HG02885 (cell line): ENCODE results near the gene CAMK2D.

ENCODE experiments used
- ATAC-seq: cut with Tn5 transposase; IDR thresholded peaks from one replicate; pipeline ENCODE4 v1.9.1; 2021; ENCODE audit warnings: mild to moderate bottlenecking; ENCODE audit not compliant: unreplicated experiment, poor library complexity

The CAMK2D gene

DNA sequence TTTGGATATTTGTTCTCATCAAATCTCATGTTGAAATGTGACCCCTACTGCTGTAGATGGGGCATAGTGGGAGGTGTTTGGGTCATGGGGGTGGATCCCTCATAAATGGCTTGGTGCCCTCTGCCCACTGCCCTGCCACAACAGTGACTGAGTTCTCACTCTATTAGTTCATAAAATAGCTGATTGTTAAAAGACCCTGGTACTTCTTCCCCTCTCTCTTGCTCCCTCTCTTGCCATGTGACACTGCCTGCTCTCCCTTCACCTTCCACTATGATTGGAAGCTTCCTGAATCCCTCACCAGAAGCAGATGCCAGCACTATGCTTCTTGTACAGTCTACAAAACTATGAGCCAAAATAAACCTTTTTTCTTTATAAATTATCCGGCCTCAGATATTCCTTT is 182.2 kb downstream of the CAMK2D start:
- no peak for ATAC-seq

- no peak for ATAC-seq
These were observed 184.4 kb downstream of the CAMK2D start for GRCh38 chr4:113576947-113577678.

GRCh38 chr4:113575401-113575800 is 186.1 kb downstream of the CAMK2D start:
- ATAC-seq, result no peak

- no peak for ATAC-seq
These were observed 186.9 kb downstream of the CAMK2D start for GRCh38 chr4:113574636-113575103.

- no peak for ATAC-seq
These were observed 188.9 kb downstream of the CAMK2D start for GRCh38 chr4:113572620-113573019.

DNA sequence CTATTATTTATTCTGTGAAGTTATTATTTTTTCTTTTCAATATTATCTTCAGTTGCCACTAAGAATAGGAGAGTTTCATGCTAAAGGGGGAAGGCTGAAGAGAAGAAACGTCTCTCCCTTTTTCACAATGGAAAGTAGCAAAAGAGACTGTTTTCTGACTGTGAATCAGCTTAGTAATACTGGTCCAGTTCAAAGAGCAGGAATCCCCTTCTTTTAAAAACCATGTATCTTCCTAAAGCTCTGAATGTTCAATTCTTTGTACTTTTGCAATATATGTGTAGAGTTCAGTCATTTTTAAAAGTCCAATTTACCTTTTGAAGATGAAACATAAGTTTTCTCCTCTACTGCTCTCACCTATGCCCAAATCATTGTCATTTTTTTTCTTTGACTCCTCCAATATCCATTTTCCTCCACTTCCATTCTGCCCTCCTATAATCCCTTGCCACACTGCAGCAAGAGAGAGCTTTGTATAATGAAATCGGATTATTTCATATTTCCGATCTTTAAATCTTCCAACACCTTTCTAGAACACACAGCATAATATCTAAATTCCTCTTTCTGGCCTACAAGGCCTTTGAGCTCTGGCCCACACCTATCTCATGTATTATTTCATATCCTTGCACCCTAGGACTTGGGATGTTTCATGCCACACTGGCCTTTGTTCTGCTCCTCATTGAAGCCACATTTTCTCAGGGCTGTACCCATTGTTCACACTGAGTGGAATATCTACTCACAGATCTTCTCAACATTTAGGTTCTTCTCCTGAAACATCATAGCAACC is 195.3 kb downstream of the CAMK2D start:
- no peak for ATAC-seq

DNA sequence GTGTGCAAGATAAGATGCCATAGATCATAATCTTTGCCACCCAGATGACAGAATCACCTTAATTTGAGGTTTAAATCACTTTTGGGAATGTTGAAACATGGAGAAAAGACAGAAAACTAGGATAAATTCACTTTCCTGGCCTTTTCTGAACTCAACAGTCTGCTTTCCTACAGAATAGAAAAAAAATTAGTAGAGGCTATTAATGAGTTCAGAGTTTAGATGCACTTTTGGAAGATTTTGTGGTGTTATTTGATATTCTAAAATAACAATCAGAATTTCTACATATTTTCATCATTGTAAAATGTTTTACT is 195.9 kb downstream of the CAMK2D start:
- ATAC-seq, result no peak

DNA sequence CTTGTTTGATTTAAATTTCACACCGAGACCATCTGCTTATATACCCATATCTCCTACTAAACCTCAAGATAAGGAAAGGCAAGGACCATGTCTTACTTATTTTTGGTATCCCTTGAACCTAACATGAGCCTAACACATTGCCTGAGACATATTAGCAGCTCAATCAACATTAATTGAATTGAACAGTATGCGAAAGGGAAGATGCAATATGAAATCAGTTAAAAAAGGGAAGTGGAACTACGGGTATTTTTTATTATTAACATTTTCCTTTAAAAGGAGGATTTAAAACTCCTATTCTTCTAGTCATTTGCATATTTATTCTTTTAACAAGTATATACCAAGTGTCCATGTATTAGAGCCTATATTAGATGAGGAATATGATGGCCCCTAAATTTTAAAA is 197.0 kb downstream of the CAMK2D start:
- peak; percentile 27 for ATAC-seq

- ATAC-seq, result no peak
These were observed 197.7 kb downstream of the CAMK2D start for GRCh38 chr4:113563691-113564378.

- ATAC-seq, result no peak
These were observed 199.8 kb downstream of the CAMK2D start for GRCh38 chr4:113561758-113562157.

- no peak for ATAC-seq
These were observed 200.4 kb downstream of the CAMK2D start for GRCh38 chr4:113561092-113561491.

- ATAC-seq, result no peak
These were observed 201.0 kb downstream of the CAMK2D start for GRCh38 chr4:113560579-113560978.

DNA sequence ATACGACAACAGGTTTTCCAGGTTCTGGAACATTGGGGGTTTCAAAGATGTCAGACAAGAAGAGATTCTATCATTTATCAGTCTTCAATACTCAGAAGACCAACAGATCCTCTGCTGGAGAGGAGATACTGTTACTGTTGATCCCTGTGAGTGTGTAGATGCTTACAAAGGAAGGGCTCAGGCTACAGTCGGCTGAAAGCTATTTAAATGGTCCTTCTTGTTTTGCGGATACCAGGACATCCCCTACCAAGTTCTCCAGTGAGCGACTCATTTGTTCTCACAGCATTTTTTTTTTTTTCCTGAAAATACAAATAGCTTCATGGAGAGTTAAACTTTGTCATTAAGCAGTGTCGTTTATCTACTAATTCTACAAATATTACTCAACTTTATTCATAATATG is 201.6 kb downstream of the CAMK2D start:
- ATAC-seq, result no peak

GRCh38 chr4:113556382-113557134 is 205.0 kb downstream of the CAMK2D start:
- ATAC-seq, result no peak

DNA sequence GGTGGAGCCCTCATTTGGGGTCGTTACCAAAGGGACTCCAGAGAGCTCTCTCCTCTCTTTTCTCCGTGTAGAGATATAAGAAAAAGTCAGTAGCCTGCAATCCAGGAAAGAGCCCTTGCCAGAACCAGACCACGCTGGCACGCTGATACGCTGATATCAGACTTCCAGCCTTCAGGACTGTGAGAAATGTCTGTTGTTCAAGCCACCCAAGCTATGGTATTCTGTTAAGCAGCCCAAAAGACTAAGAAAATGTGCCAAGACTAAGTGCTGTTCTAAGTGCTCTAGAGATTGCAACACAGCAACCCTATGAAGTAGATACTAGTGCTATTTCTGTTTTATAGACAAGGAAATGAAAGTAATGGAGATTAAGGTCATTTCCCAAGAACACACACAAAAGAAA is 205.7 kb downstream of the CAMK2D start:
- ATAC-seq, result no peak

DNA sequence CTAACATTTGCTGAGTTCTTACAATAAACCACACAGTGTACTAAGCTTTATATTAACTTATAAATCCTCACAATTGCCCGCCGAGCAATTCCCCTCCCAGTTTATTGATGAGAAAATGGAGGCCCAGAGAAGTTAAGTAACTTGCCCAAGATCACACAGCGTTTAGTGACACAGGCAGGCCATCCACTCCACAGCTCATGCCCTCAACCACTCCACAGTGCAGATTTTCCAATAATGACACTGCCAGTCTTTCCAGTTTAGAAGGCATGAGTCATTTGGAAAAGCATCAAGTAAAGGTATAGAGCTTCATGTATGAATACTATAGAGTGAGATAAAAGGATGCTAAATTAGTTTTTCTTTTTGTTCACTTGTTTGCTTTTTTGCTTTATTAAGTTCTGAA is 208.5 kb downstream of the CAMK2D start:
- no peak for ATAC-seq

DNA sequence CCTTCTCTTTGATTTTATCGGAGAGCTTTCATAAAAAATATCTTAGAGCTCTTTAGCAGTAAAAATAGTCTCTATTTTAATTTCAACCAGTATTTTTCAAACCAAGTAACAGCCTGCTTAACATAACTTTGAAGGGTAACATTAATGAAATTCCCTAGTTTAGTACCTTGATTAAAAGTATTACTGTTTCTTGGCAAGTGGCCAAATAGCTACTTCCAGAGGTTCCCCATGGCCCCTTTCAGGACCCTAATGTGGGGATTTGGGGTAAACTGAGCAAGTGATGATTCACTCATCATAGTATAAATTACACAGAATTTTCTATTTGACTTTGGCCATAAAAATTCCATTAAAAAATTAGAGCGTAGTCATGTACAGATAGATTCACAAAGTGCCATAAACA is 211.0 kb downstream of the CAMK2D start:
- no peak for ATAC-seq

DNA sequence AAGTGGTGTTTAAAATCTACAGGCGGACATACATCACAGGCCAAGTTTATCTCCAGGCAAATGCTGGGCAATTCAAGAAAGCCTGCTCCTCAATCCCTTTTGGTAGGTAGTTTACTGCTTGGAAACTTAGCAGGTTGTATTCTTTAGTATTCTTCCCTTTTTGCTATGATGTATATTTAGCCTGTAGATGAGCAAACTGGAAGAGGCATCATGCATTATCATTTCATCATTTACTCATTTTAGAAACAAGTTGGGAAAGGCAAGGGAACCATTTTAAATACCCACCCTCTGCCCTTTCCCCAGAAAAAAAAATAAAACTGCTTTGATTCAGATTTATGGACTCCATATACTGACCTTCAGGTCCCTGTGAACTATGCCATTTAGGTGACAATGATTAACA is 213.2 kb downstream of the CAMK2D start:
- ATAC-seq, result no peak

- peak; percentile 99 for ATAC-seq
These were observed 214.0 kb downstream of the CAMK2D start for GRCh38 chr4:113547487-113548042.

DNA sequence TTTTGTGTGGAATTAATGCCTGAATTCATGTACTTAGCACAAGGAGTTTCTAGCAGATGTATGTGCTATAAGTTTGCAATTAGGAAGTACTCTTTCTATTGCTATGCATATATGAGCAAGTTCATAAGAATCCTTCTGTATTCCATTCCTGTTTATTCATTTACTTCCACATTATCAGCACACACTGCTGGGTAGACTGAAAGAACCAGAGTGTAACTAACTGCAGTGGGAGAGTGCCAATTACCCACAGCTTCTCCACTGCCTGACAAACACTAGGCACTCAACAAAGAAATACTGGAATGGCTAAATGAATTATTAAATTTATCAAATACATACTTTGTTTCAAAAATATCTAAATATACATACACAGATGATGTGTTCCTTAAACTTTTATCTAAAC is 219.6 kb downstream of the CAMK2D start:
- ATAC-seq, result no peak
